HCT116 (cell line): ENCODE measurements around the gene ARHGAP12.

Experiments
- CEBPB ChIP-seq: IDR thresholded peaks from 2 replicates; pipeline ENCODE4 v1.6.1; 2012; ENCODE audit warnings: low read depth
- CTCF ChIP-seq, 3 experiments: fragments of 200-600 bp in 1 of 3; sonication (generic) in 1 of 3; IDR thresholded peaks in 2 of 3; conservative IDR thresholded peaks in 1 of 3; 2 replicates each; pipeline ENCODE4 v1.5.1; 2012 to 2017; ENCODE audit warnings: low read depth in 2 of 3, low read length in 2 of 3, antibody characterized with exemption in 1 of 3, borderline replicate concordance in 1 of 3, control low read depth in 1 of 3, mild to moderate bottlenecking in 1 of 3, mixed read lengths in 1 of 3, mixed run types in 1 of 3, moderate library complexity in 1 of 3; ENCODE audit not compliant: insufficient read depth in 1 of 3
- ELF1 ChIP-seq: IDR thresholded peaks from 2 replicates; pipeline ENCODE4 v1.6.1; 2012; ENCODE audit warnings: low read depth, borderline replicate concordance
- EZH2 ChIP-seq: fragments of 200-600 bp; sonication (generic); IDR thresholded peaks from 2 replicates; pipeline ENCODE4 v1.6.1; 2017; ENCODE audit warnings: antibody characterized with exemption, mixed run types
- MAX ChIP-seq: IDR thresholded peaks from 2 replicates; pipeline ENCODE4 v1.6.1; 2012
- POLR2A ChIP-seq: IDR thresholded peaks from 2 replicates; pipeline ENCODE4 v1.7.0; 2011; ENCODE audit warnings: borderline replicate concordance; ENCODE audit not compliant: insufficient read depth, insufficient read length; ENCODE audit errors: extremely low read depth
- POLR2AphosphoS5 ChIP-seq: IDR thresholded peaks from 2 replicates; pipeline ENCODE4 v1.6.1; 2011; ENCODE audit warnings: mild to moderate bottlenecking, low read depth, low read length, moderate library complexity
- RAD21 ChIP-seq: IDR thresholded peaks from 2 replicates; pipeline ENCODE4 v1.6.1; 2012; ENCODE audit warnings: low read depth, mild to moderate bottlenecking
- REST ChIP-seq: IDR thresholded peaks from 2 replicates; pipeline ENCODE4 v1.6.1; 2012; ENCODE audit warnings: low read depth

- TF ChIP-seq CTCF (IDR thresholded peaks at IDR 0.05 in 2 of 3, conservative IDR thresholded peaks at IDR 0.05 in 1 of 3; ENCODE audit: borderline replicate concordance in 1 of 3, insufficient read depth in 1 of 3, low read depth in 2 of 3, low read length in 2 of 3) (no peak), REST (no peak), CEBPB (no peak), RAD21 (no peak), POLR2A (no peak), EZH2 (no peak), POLR2AphosphoS5 (0 out of 2 replicates have a peak, but pooled peaks have one; percentile 2), MAX (no peak), ELF1 (no peak)
Measured at GRCh38 chr10:31799181-31799580, 129.4 kb downstream of the ARHGAP12 start.
